Nephron progenitor cell (in vitro differentiated cells): ENCODE data around the gene TMOD1.

Experiments used
- DNase-seq: peaks from one replicate; pipeline ENCODE4 v3.0.0; 2021
- H3K27ac Mint-ChIP-seq: 2 replicates; pipeline ENCODE4 v1.8.0; 2021; ENCODE audit warnings: mild to moderate bottlenecking, moderate library complexity, mixed read lengths
- H3K27me3 Mint-ChIP-seq: 2 replicates; pipeline ENCODE4 v1.8.0; 2021; ENCODE audit warnings: mild to moderate bottlenecking, low read depth, mixed read lengths; ENCODE audit not compliant: poor library complexity
- H3K36me3 Mint-ChIP-seq: 2 replicates; pipeline ENCODE4 v1.8.0; 2021; ENCODE audit warnings: low read depth, mixed read lengths
- H3K4me1 Mint-ChIP-seq: 2 replicates; pipeline ENCODE4 v1.8.0; 2021; ENCODE audit warnings: mixed read lengths
- H3K4me3 Mint-ChIP-seq: 2 replicates; pipeline ENCODE4 v1.8.0; 2021; ENCODE audit warnings: mild to moderate bottlenecking, moderate library complexity, mixed read lengths
- H3K9me3 Mint-ChIP-seq: 2 replicates; pipeline ENCODE4 v1.8.0; 2021; ENCODE audit warnings: mild to moderate bottlenecking, moderate library complexity, mixed read lengths
- CTCF ChIP-seq: fragments of 200-600 bp; sonication (generic); IDR thresholded peaks from 2 replicates; pipeline ENCODE4 v1.5.0; 2021; ENCODE audit warnings: antibody characterized with exemption

TMOD1 gene

GRCh38 chr9:97559111-97559514 lies 57.6 kb downstream of the TMOD1 start:
- no peak for DNase-seq
- no peak overlapping the region for H3K4me3 Mint-ChIP-seq
- peaks cover 15% of the 10 kb centered on the region for H3K4me1 Mint-ChIP-seq
- H3K36me3 Mint-ChIP-seq: no peaks in the 10 kb centered on the region
- TF ChIP-seq CTCF: no peak
- H3K27me3 Mint-ChIP-seq: peaks cover 39% of the 10 kb centered on the region
- H3K27ac Mint-ChIP-seq: no peak overlapping the region
- H3K9me3 Mint-ChIP-seq: no peaks in the 10 kb centered on the region

GRCh38 chr9:97560154-97560553 lies 58.7 kb downstream of the TMOD1 start:
- H3K9me3 Mint-ChIP-seq: no peaks in the 10 kb centered on the region
- no peak overlapping the region for H3K4me3 Mint-ChIP-seq
- no peaks in the 10 kb centered on the region for H3K36me3 Mint-ChIP-seq
- peaks cover 4% of the 10 kb centered on the region for H3K4me1 Mint-ChIP-seq
- no peak overlapping the region for H3K27ac Mint-ChIP-seq
- no peak for DNase-seq
- no peak for TF ChIP-seq CTCF
- peaks cover 31% of the 10 kb centered on the region for H3K27me3 Mint-ChIP-seq

GRCh38 chr9:97560851-97561250 lies 59.4 kb downstream of the TMOD1 start:
- no peaks in the 10 kb centered on the region for H3K9me3 Mint-ChIP-seq
- no peaks in the 10 kb centered on the region for H3K4me1 Mint-ChIP-seq
- H3K27me3 Mint-ChIP-seq: peaks cover 30% of the 10 kb centered on the region
- H3K4me3 Mint-ChIP-seq: no peak overlapping the region
- TF ChIP-seq CTCF: no peak
- H3K27ac Mint-ChIP-seq: no peak overlapping the region
- no peaks in the 10 kb centered on the region for H3K36me3 Mint-ChIP-seq
- DNase-seq: no peak

- Mint-ChIP-seq H3K4me3 (no peak overlapping the region), H3K4me1 (no peaks in the 10 kb centered on the region), H3K27me3 (peaks cover 30% of the 10 kb centered on the region), H3K9me3 (no peaks in the 10 kb centered on the region), H3K36me3 (no peaks in the 10 kb centered on the region), H3K27ac (no peak overlapping the region)
- TF ChIP-seq CTCF: no peak
- DNase-seq: no peak
These were observed 60.0 kb downstream of the TMOD1 start for GRCh38 chr9:97561501-97561900.

- no peak for DNase-seq
- Mint-ChIP-seq H3K4me1 (no peaks in the 10 kb centered on the region), H3K27ac (no peak overlapping the region), H3K4me3 (no peak overlapping the region), H3K27me3 (peaks cover 27% of the 10 kb centered on the region), H3K9me3 (no peaks in the 10 kb centered on the region), H3K36me3 (no peaks in the 10 kb centered on the region)
- TF ChIP-seq CTCF: no peak
These were observed 61.1 kb downstream of the TMOD1 start for GRCh38 chr9:97562542-97562941.

GRCh38 chr9:97563458-97564135 lies 62.1 kb downstream of the TMOD1 start:
- H3K9me3 Mint-ChIP-seq: no peaks in the 10 kb centered on the region
- TF ChIP-seq CTCF: no peak
- DNase-seq: no peak
- no peaks in the 10 kb centered on the region for H3K36me3 Mint-ChIP-seq
- H3K4me3 Mint-ChIP-seq: no peak overlapping the region
- peaks cover 29% of the 10 kb centered on the region for H3K27me3 Mint-ChIP-seq
- no peak overlapping the region for H3K27ac Mint-ChIP-seq
- H3K4me1 Mint-ChIP-seq: no peaks in the 10 kb centered on the region
